ENCODE data around the gene C4orf46.

Gene C4orf46

DNA sequence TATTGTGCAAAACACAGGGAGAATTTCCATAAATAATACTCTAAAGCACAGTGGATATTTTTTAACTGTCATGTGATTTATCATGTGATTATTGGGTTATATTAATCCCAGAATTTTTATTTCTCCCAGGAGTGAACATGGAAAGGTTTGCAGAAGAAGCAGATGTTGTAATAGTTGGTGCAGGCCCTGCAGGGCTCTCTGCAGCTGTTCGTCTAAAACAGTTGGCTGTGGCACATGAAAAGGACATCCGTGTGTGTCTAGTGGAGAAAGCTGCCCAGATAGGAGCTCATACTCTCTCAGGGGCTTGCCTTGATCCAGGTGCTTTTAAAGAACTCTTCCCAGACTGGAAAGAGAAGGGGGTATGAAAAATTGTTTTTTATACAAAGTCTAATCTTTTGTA, 10.4 kb upstream of the C4orf46 start:
- TF ChIP-seq, protein P1, sequence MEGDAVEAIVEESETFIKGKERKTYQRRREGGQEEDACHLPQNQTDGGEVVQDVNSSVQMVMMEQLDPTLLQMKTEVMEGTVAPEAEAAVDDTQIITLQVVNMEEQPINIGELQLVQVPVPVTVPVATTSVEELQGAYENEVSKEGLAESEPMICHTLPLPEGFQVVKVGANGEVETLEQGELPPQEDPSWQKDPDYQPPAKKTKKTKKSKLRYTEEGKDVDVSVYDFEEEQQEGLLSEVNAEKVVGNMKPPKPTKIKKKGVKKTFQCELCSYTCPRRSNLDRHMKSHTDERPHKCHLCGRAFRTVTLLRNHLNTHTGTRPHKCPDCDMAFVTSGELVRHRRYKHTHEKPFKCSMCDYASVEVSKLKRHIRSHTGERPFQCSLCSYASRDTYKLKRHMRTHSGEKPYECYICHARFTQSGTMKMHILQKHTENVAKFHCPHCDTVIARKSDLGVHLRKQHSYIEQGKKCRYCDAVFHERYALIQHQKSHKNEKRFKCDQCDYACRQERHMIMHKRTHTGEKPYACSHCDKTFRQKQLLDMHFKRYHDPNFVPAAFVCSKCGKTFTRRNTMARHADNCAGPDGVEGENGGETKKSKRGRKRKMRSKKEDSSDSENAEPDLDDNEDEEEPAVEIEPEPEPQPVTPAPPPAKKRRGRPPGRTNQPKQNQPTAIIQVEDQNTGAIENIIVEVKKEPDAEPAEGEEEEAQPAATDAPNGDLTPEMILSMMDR (IDR thresholded peaks at IDR 0.05; ENCODE audit: borderline replicate concordance, control extremely low read depth, extremely low read depth, insufficient read depth, missing control alignments): no peak
- in situ Hi-C loops (cut with MboI; ENCODE audit: low sequenced_read_pairs, unreplicated experiment): no loop called here
- no peak for DNase-seq (ENCODE audit: low spot score)

DNA sequence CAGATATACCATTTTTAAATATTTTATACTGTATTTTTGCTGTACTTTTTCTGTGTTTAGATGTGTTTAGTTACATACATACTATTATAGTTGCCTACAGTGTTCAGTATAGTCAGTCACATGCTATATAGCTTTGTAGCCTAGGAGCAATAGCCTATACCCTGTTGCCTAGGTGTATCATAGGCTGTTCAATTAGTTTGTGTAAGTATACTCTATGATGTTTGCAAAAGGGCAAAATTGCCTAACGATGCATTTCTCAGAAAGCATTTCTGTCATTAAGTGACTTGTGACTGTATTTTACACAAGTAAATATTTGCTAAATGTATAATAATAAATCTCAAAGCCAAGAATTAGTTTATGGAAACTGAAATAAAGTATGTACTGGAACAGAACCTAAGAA, 9.9 kb upstream of the C4orf46 start:
- in situ Hi-C loops (cut with MboI; ENCODE audit: low sequenced_read_pairs, unreplicated experiment): no loop called here
- TF ChIP-seq, protein P1 (IDR thresholded peaks at IDR 0.05; ENCODE audit: borderline replicate concordance, control extremely low read depth, extremely low read depth, insufficient read depth, missing control alignments): no peak
- DNase-seq (ENCODE audit: low spot score): no peak

DNA sequence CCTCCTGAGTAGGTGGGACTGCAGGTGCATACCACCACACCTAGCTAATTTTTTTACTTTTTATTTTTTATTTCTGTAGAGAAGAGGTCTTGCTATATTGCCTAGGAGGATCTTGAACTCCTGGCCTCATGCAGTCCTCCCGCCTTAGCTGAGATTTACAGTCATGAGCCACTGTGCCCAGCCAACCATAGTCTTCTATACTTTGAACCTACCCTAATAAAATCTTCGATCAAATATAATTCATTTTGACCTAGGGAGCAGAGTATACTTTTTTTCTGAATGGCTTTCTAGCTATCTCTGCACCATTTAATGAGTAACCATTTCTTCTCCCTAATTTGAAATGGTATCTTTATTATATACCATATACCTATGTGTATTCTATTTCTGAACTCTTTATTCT, 7.1 kb upstream of the C4orf46 start:
- in situ Hi-C loops (cut with MboI; ENCODE audit: low sequenced_read_pairs, unreplicated experiment): no loop called here
- TF ChIP-seq, protein P1 (IDR thresholded peaks at IDR 0.05; ENCODE audit: borderline replicate concordance, control extremely low read depth, extremely low read depth, insufficient read depth, missing control alignments): no peak
- DNase-seq (ENCODE audit: low spot score): no peak

DNA sequence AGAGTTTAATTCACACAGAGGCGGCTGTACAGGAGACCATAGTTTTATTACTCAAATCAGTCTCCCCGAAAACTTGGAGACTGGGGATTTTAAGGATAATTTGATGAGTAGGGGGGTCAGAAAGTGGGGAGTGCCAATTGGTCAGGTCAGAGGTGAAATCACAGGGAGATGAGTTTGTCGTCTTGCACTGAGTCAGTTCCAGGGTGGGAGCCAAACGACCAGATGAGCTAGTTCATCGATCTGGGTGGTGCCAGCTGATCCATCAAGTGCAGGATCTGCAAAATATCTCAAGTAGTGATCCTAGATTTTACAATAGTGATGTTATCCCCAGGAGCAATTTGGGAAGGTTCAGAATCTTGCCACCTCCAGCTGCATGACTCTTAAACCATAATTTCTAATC, 4.4 kb upstream of the C4orf46 start:
- in situ Hi-C loops (cut with MboI; ENCODE audit: low sequenced_read_pairs, unreplicated experiment): no loop called here
- TF ChIP-seq, protein P1 (IDR thresholded peaks at IDR 0.05; ENCODE audit: borderline replicate concordance, control extremely low read depth, extremely low read depth, insufficient read depth, missing control alignments): no peak
- no peak for DNase-seq (ENCODE audit: low spot score)

GRCh38 chr4:158673633-158674032, 1.9 kb upstream of the C4orf46 start:
- no peak for DNase-seq (ENCODE audit: low spot score)
- in situ Hi-C loops (cut with MboI; ENCODE audit: low sequenced_read_pairs, unreplicated experiment): no loop called here
- TF ChIP-seq, protein P1 (IDR thresholded peaks at IDR 0.05; ENCODE audit: borderline replicate concordance, control extremely low read depth, extremely low read depth, insufficient read depth, missing control alignments): no peak

GRCh38 chr4:158671915-158672806, 474 bp upstream of the C4orf46 start, which contains the start of gene ETFDH:
TSS of gene ETFDH (plus strand) at chr4:158672296. CDS start at chr4:158672457, 161 bp downstream.
- TF ChIP-seq, protein P1 (IDR thresholded peaks at IDR 0.05; ENCODE audit: borderline replicate concordance, control extremely low read depth, extremely low read depth, insufficient read depth, missing control alignments): peak; percentile 89
- DNase-seq (ENCODE audit: low spot score): peak; percentile 95
- in situ Hi-C loops (cut with MboI; ENCODE audit: low sequenced_read_pairs, unreplicated experiment): no loop called here
